Measurements from ENCODE around the gene PPP2R5B. TPM values are rescaled to one million over a fixed set of nuclear protein-coding genes. Genes with fewer than 3 reads are reported as not detected.

PPP2R5B gene
- total and polyA plus RNA-seq, 9 of the 15 experiments (the other 6 are each of a cell fraction or from before 2014, with no cell fraction given): 0.10 to 7.8 (median 3.3) TPM

- TF ChIP-seq TCF15 (CRISPR knock-in tag; IDR thresholded peaks at IDR 0.05) (no peak), RAD51 (IDR thresholded peaks at IDR 0.05; ENCODE audit: borderline replicate concordance, low read depth) (0 out of 2 replicates have a peak, but pooled peaks have one; percentile 41), NR3C1 (CRISPR knock-in tag; IDR thresholded peaks at IDR 0.05) (no peak), STAT6 (CRISPR knock-in tag; IDR thresholded peaks at IDR 0.05) (0 out of 2 replicates have a peak, but pooled peaks have one; percentile 52), RNF2 (IDR thresholded peaks at IDR 0.05) (peak; percentile 64; the same call in 1 of the 2 replicates), TCF3 (CRISPR knock-in tag; IDR thresholded peaks at IDR 0.05) (peak; percentile 80), TAL1 (IDR thresholded peaks at IDR 0.05) (peak; percentile 60; the same call in 1 of the 2 replicates), POLR3G (IDR thresholded peaks at IDR 0.05; ENCODE audit: extremely low read depth, insufficient read length, insufficient replicate concordance) (no peak), CXXC5 (CRISPR knock-in tag; IDR thresholded peaks at IDR 0.05) (peak; percentile 92), EP300 (IDR thresholded peaks at IDR 0.05; ENCODE audit: low read length) (peak; percentile 79), RBM14 (IDR thresholded peaks at IDR 0.05; ENCODE audit: borderline replicate concordance, insufficient read depth, low read depth, low read length) (no peak), EHMT2 (IDR thresholded peaks at IDR 0.05) (0 out of 2 replicates have a peak, but pooled peaks have one; percentile 48), MNT (conservative IDR thresholded peaks at IDR 0.05) (peak; percentile 91 to 95), SIRT6 (IDR thresholded peaks at IDR 0.05; ENCODE audit: low read depth, low read length) (no peak), KDM2B (CRISPR knock-in tag; IDR thresholded peaks at IDR 0.05) (peak; percentile 34; the same call in 1 of the 2 replicates), GATA2 (CRISPR knock-in tag; IDR thresholded peaks at IDR 0.05) (peak; percentile 77), SMAD4 (CRISPR knock-in tag; conservative IDR thresholded peaks at IDR 0.05) (peak; percentile 81), CEBPB (tag; IDR thresholded peaks at IDR 0.05) (peak; percentile 99), PHF8 (IDR thresholded peaks at IDR 0.05; ENCODE audit: borderline replicate concordance, low read length) (peak; percentile 27; the same call in 1 of the 2 replicates)
- TF ChIP-seq, protein P1, sequence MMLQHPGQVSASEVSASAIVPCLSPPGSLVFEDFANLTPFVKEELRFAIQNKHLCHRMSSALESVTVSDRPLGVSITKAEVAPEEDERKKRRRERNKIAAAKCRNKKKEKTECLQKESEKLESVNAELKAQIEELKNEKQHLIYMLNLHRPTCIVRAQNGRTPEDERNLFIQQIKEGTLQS (IDR thresholded peaks at IDR 0.05): peak; percentile 96
- TF ChIP-seq, protein P1 (CRISPR knock-in tag; conservative IDR thresholded peaks at IDR 0.05): no peak; the same call in 1 of the 2 replicates
Measured at GRCh38 chr11:64885367-64886286, 38.9 kb upstream of the PPP2R5B start (continued).
